Karpas-422 (cell line): Measurements from ENCODE around the gene BRSK2. TPM values are rescaled to one million over a fixed set of nuclear protein-coding genes. Genes with fewer than 3 reads are reported as not detected.
"Not testable (repeated sequence)": the region's sequence is repeated elsewhere in the genome, so short reads cannot be mapped to it uniquely, and the experiment has no call there.

Experiments used
- DNase-seq: peaks from one replicate; pipeline ENCODE4 v3.0.0-alpha.2; 2015
- H2AFZ ChIP-seq: fragments of 200-600 bp; sonication (generic); 2 replicates; pipeline ENCODE4 v1.6.1; 2014; ENCODE audit warnings: antibody characterized with exemption, low read length, mixed read lengths
- H3K27ac ChIP-seq: fragments of 200-600 bp; sonication (generic); 2 replicates; pipeline ENCODE4 v1.5.1; 2014; ENCODE audit warnings: mild to moderate bottlenecking, low read length, moderate library complexity
- H3K27me3 ChIP-seq: fragments of 200-600 bp; sonication (generic); 2 replicates; pipeline ENCODE4 v1.6.1; 2014; ENCODE audit warnings: low read length, mixed read lengths
- H3K36me3 ChIP-seq: fragments of 200-600 bp; sonication (generic); 2 replicates; pipeline ENCODE4 v1.6.1; 2014; ENCODE audit warnings: low read length, mixed read lengths; ENCODE audit not compliant: insufficient read depth
- H3K4me1 ChIP-seq: fragments of 200-600 bp; sonication (generic); 2 replicates; pipeline ENCODE4 v1.6.1; 2014; ENCODE audit warnings: mild to moderate bottlenecking, low read length, mixed read lengths
- H3K4me2 ChIP-seq: fragments of 200-600 bp; sonication (generic); 2 replicates; pipeline ENCODE4 v1.6.1; 2014; ENCODE audit warnings: low read length, low read depth, mild to moderate bottlenecking; ENCODE audit not compliant: poor library complexity, severe bottlenecking
- H3K4me3 ChIP-seq: fragments of 200-600 bp; sonication (generic); 2 replicates; pipeline ENCODE4 v1.5.1; 2014; ENCODE audit warnings: mild to moderate bottlenecking, antibody characterized with exemption, low read length, mixed read lengths
- H3K79me2 ChIP-seq: fragments of 200-600 bp; sonication (generic); 2 replicates; pipeline ENCODE4 v1.6.1; 2014; ENCODE audit warnings: mild to moderate bottlenecking, low read length, mixed read lengths
- H3K9ac ChIP-seq: fragments of 200-600 bp; sonication (generic); 2 replicates; pipeline ENCODE4 v1.6.0; 2014; ENCODE audit warnings: low read length
- H3K9me2 ChIP-seq: fragments of 200-600 bp; sonication (generic), shearing (Covaris generic); replicated peaks from 2 replicates; pipeline ENCODE4 v1.6.0; 2014; ENCODE audit warnings: mild to moderate bottlenecking, low read length, moderate library complexity; ENCODE audit not compliant: insufficient read depth
- H3K9me3 ChIP-seq: fragments of 300-700, 200-600 bp; sonication (generic); 2 replicates; pipeline ENCODE4 v1.6.1; 2014; ENCODE audit warnings: low read length, mixed read lengths
- H4K20me1 ChIP-seq: fragments of 200-600 bp; sonication (generic); 2 replicates; pipeline ENCODE4 v1.6.1; 2014; ENCODE audit warnings: mild to moderate bottlenecking, antibody characterized with exemption, low read length, low read depth; ENCODE audit not compliant: insufficient read depth
- total RNA-seq: library from RNA; depleted of rRNA; stranded (reverse); fragments of >200 nt; shearing (Covaris generic); gene quantifications from 2 replicates; pipeline ENCODE4 v1.2.3, GENCODE V29; 2014; ENCODE audit warnings: low replicate concordance; rRNA removed

BRSK2 gene
- total RNA-seq, 1 experiment from 2014 or later, result not detected

GRCh38 chr11:1508491-1508891 is 118.8 kb downstream of the BRSK2 start:
- Histone ChIP-seq H3K9me3 (peaks cover 3% of the 10 kb centered on the region; the same call in 1 of the 2 replicates), H3K79me2 (peaks cover under 1% of the 10 kb centered on the region; the same call in 1 of the 2 replicates), H3K9ac (no peak overlapping the region), H3K36me3 (no peaks in the 10 kb centered on the region), H3K4me3 (no peak overlapping the region), H3K27me3 (no peaks in the 10 kb centered on the region), H2AFZ (no peak overlapping the region), H3K4me1 (no peaks in the 10 kb centered on the region; the same call in 1 of the 2 replicates), H4K20me1 (peaks cover 15% of the 10 kb centered on the region; the same call in 1 of the 2 replicates), H3K27ac (no peak overlapping the region), H3K4me2 (no peak overlapping the region), H3K9me2 (no peaks in the 10 kb centered on the region)
- no peak for DNase-seq

GRCh38 chr11:1508986-1509385 is 119.3 kb downstream of the BRSK2 start:
- no peaks in the 10 kb centered on the region; the same call in 1 of the 2 replicates for H3K4me1 ChIP-seq
- H3K9ac ChIP-seq, result no peak overlapping the region
- peaks cover 3% of the 10 kb centered on the region; the same call in 1 of the 2 replicates for H3K9me3 ChIP-seq
- H3K4me3 ChIP-seq, result no peak overlapping the region
- H3K9me2 ChIP-seq, result no peaks in the 10 kb centered on the region
- H3K79me2 ChIP-seq, result no peaks in the 10 kb centered on the region; the same call in 1 of the 2 replicates
- no peak for DNase-seq
- no peaks in the 10 kb centered on the region for H3K36me3 ChIP-seq
- H4K20me1 ChIP-seq, result peaks cover 18% of the 10 kb centered on the region; the same call in 1 of the 2 replicates
- H3K27me3 ChIP-seq, result no peaks in the 10 kb centered on the region
- H3K4me2 ChIP-seq, result no peak overlapping the region
- H2AFZ ChIP-seq, result no peak overlapping the region
- no peak overlapping the region for H3K27ac ChIP-seq

- Histone ChIP-seq H3K79me2 (no peaks in the 10 kb centered on the region; the same call in 1 of the 2 replicates), H3K9me3 (peaks cover 3% of the 10 kb centered on the region; the same call in 1 of the 2 replicates), H3K9ac (no peak overlapping the region), H2AFZ (no peak overlapping the region), H3K27me3 (no peaks in the 10 kb centered on the region), H3K4me2 (no peak overlapping the region), H3K4me3 (no peak overlapping the region), H3K27ac (no peak overlapping the region), H4K20me1 (peaks cover 21% of the 10 kb centered on the region; the same call in 1 of the 2 replicates), H3K36me3 (no peaks in the 10 kb centered on the region), H3K4me1 (no peaks in the 10 kb centered on the region; the same call in 1 of the 2 replicates), H3K9me2 (no peaks in the 10 kb centered on the region)
- DNase-seq, result no peak
These were observed 120.0 kb downstream of the BRSK2 start for GRCh38 chr11:1509626-1510255.

- not testable (repeated sequence) for H3K9ac ChIP-seq, H3K27me3 ChIP-seq, H3K36me3 ChIP-seq, H3K4me1 ChIP-seq, H3K79me2 ChIP-seq, H3K4me3 ChIP-seq, H3K9me2 ChIP-seq, H3K27ac ChIP-seq, DNase-seq, H2AFZ ChIP-seq, H3K4me2 ChIP-seq, H3K9me3 ChIP-seq
- H4K20me1 ChIP-seq, result peaks cover 27% of the 10 kb centered on the region; the same call in 1 of the 2 replicates
These were observed 120.6 kb downstream of the BRSK2 start for GRCh38 chr11:1510351-1510750.

- no peak for DNase-seq
- Histone ChIP-seq H4K20me1 (peaks cover 32% of the 10 kb centered on the region; the same call in 1 of the 2 replicates), H2AFZ (no peak overlapping the region), H3K4me2 (no peak overlapping the region), H3K79me2 (no peaks in the 10 kb centered on the region), H3K27ac (no peak overlapping the region), H3K27me3 (no peaks in the 10 kb centered on the region), H3K36me3 (no peaks in the 10 kb centered on the region), H3K9ac (no peak overlapping the region), H3K4me1 (no peaks in the 10 kb centered on the region; the same call in 1 of the 2 replicates), H3K9me3 (peaks cover 3% of the 10 kb centered on the region; the same call in 1 of the 2 replicates), H3K9me2 (no peaks in the 10 kb centered on the region), H3K4me3 (no peak overlapping the region)
These were observed 121.2 kb downstream of the BRSK2 start for GRCh38 chr11:1510928-1511327.

- H3K36me3 ChIP-seq, result no peaks in the 10 kb centered on the region
- H2AFZ ChIP-seq, result no peak overlapping the region
- peaks cover 1% of the 10 kb centered on the region; the same call in 1 of the 2 replicates for H3K9me3 ChIP-seq
- H3K4me1 ChIP-seq, result no peaks in the 10 kb centered on the region; the same call in 1 of the 2 replicates
- H3K4me3 ChIP-seq, result no peak overlapping the region
- peaks cover 43% of the 10 kb centered on the region for H4K20me1 ChIP-seq
- H3K27me3 ChIP-seq, result no peaks in the 10 kb centered on the region
- no peak overlapping the region for H3K4me2 ChIP-seq
- no peaks in the 10 kb centered on the region for H3K9me2 ChIP-seq
- H3K79me2 ChIP-seq, result no peaks in the 10 kb centered on the region
- H3K9ac ChIP-seq, result no peak overlapping the region
- no peak overlapping the region for H3K27ac ChIP-seq
- DNase-seq, result no peak
These were observed 122.3 kb downstream of the BRSK2 start for GRCh38 chr11:1511937-1512496.

Other genes with a start within 250 kb of the BRSK2 start
- not detected in 2 replicates for gene MUC5AC, start 232.0 kb upstream of the BRSK2 start, total RNA-seq
- under 0.01 and 0.04 TPM in 2 replicates for gene MUC5B, start 166.9 kb upstream of the BRSK2 start, total RNA-seq
- 6.5 and 20.9 TPM in 2 replicates for gene TOLLIP, start 80.3 kb upstream of the BRSK2 start, total RNA-seq
- gene MOB2, start 96.8 kb downstream of the BRSK2 start, total RNA-seq, result 8.8 and 17.2 TPM in 2 replicates
- not detected in 2 replicates for gene DUSP8, start 182.3 kb downstream of the BRSK2 start, total RNA-seq
- gene KRTAP5-1, start 195.3 kb downstream of the BRSK2 start, total RNA-seq, result not detected in 2 replicates
- gene KRTAP5-2, start 208.4 kb downstream of the BRSK2 start, total RNA-seq, result not detected in 2 replicates
- not detected in 2 replicates for gene KRTAP5-3, start 218.5 kb downstream of the BRSK2 start, total RNA-seq
- gene KRTAP5-4, start 232.2 kb downstream of the BRSK2 start, total RNA-seq, result not detected in 2 replicates
- gene KRTAP5-5, start 239.8 kb downstream of the BRSK2 start, total RNA-seq, result not detected in 2 replicates